ENCODE measurements around the gene LAMA4.

- TF ChIP-seq CTCF (conservative IDR thresholded peaks at IDR 0.05; ENCODE audit: low read depth, low read length): no peak
- TF ChIP-seq EZH2phosphoT487 (IDR thresholded peaks at IDR 0.05; ENCODE audit: borderline replicate concordance, low read length): no peak
- no peak for TF ChIP-seq EZH2 (IDR thresholded peaks at IDR 0.05; ENCODE audit: low read length, unreplicated experiment)
Observed at GRCh38 chr6:112169541-112169940, 84.8 kb downstream of the LAMA4 start.
